ENCODE data around the gene RBPJ.

The RBPJ gene

GRCh38 chr4:26459756-26460530 lies 139.1 kb downstream of the RBPJ start:
- no peak for DNase-seq (ENCODE audit: low spot score)

GRCh38 chr4:26462874-26463273 lies 142.1 kb downstream of the RBPJ start:
- DNase-seq (ENCODE audit: low spot score), result no peak

GRCh38 chr4:26463386-26463785 lies 142.6 kb downstream of the RBPJ start:
- no peak for DNase-seq (ENCODE audit: low spot score)

- no peak for DNase-seq (ENCODE audit: low spot score)
Measured at GRCh38 chr4:26464420-26465095, 143.7 kb downstream of the RBPJ start.

- DNase-seq (ENCODE audit: low spot score), result no peak
Measured at GRCh38 chr4:26466578-26467270, 145.9 kb downstream of the RBPJ start.

- no peak for DNase-seq (ENCODE audit: low spot score)
Measured at GRCh38 chr4:26467724-26468123, 146.9 kb downstream of the RBPJ start.

- DNase-seq (ENCODE audit: low spot score), result no peak
Measured at GRCh38 chr4:26468283-26468949, 147.6 kb downstream of the RBPJ start.

- no peak for DNase-seq (ENCODE audit: low spot score)
Measured at GRCh38 chr4:26468977-26469376, 148.2 kb downstream of the RBPJ start.

GRCh38 chr4:26471890-26472289 lies 151.1 kb downstream of the RBPJ start:
- no peak for DNase-seq (ENCODE audit: low spot score)

- DNase-seq (ENCODE audit: low spot score), result no peak
Measured at GRCh38 chr4:26473893-26474292, 153.1 kb downstream of the RBPJ start.

GRCh38 chr4:26474551-26474950 lies 153.7 kb downstream of the RBPJ start:
- DNase-seq (ENCODE audit: low spot score), result no peak

- DNase-seq (ENCODE audit: low spot score), result no peak
Measured at GRCh38 chr4:26475716-26476115, 154.9 kb downstream of the RBPJ start.

GRCh38 chr4:26476545-26476944 lies 155.7 kb downstream of the RBPJ start:
- no peak for DNase-seq (ENCODE audit: low spot score)

GRCh38 chr4:26478330-26478729 lies 157.5 kb downstream of the RBPJ start:
- no peak for DNase-seq (ENCODE audit: low spot score)

GRCh38 chr4:26482508-26483462 lies 162.0 kb downstream of the RBPJ start:
- DNase-seq (ENCODE audit: low spot score), result no peak

- no peak for DNase-seq (ENCODE audit: low spot score)
Measured at GRCh38 chr4:26484032-26484515, 163.3 kb downstream of the RBPJ start.

GRCh38 chr4:26484516-26484915 lies 163.7 kb downstream of the RBPJ start:
- no peak for DNase-seq (ENCODE audit: low spot score)
